ENCODE data around the gene AVP. TPM values are rescaled to one million over a fixed set of nuclear protein-coding genes. Genes with fewer than 3 reads are reported as not detected.
A peak's percentile ranks its signal among the peaks of the same experiment; 100 is the strongest.
"Not testable (repeated sequence)": the region's sequence is repeated elsewhere in the genome, so short reads cannot be mapped to it uniquely, and the experiment has no call there.

The AVP gene
- total RNA-seq, 1 donor from 2014 or later = not detected

- no peaks in the 10 kb centered on the region for H3K9me3 Mint-ChIP-seq
- DNase-seq (ENCODE audit: low spot score in 2 of 2, unreplicated experiment in 2 of 2) = no peak
- H3K27me3 Mint-ChIP-seq (ENCODE audit: low read depth) = peaks cover 63% of the 10 kb centered on the region
- no peaks in the 10 kb centered on the region for H3K36me3 Mint-ChIP-seq
- H3K4me1 Mint-ChIP-seq = peaks cover 3% of the 10 kb centered on the region
- H3K27ac Mint-ChIP-seq = no peak overlapping the region
- TF ChIP-seq CTCF (IDR thresholded peaks at IDR 0.05; ENCODE audit: unreplicated experiment) = no peak
- H3K4me3 Mint-ChIP-seq = no peak overlapping the region
Observed at GRCh38 chr20:3074812-3075211, 9.7 kb downstream of the AVP start.

GRCh38 chr20:3073251-3073643, 11.3 kb downstream of the AVP start:
- not testable (repeated sequence) for H3K4me1 Mint-ChIP-seq; DNase-seq (ENCODE audit: low spot score in 2 of 2, unreplicated experiment in 2 of 2); H3K27ac Mint-ChIP-seq; H3K9me3 Mint-ChIP-seq; H3K4me3 Mint-ChIP-seq; H3K36me3 Mint-ChIP-seq
- peaks cover 51% of the 10 kb centered on the region for H3K27me3 Mint-ChIP-seq (ENCODE audit: low read depth)

GRCh38 chr20:3072530-3073250, 11.8 kb downstream of the AVP start:
- DNase-seq (ENCODE audit: low spot score in 2 of 2, unreplicated experiment in 2 of 2) = no peak
- Mint-ChIP-seq H3K36me3 (no peaks in the 10 kb centered on the region), H3K4me1 (peaks cover 3% of the 10 kb centered on the region), H3K4me3 (peak overlapping the region; percentile 59), H3K27ac (peak overlapping the region; percentile 16), H3K9me3 (no peaks in the 10 kb centered on the region), H3K27me3 (ENCODE audit: low read depth) (peaks cover 46% of the 10 kb centered on the region)
- TF ChIP-seq CTCF (IDR thresholded peaks at IDR 0.05; ENCODE audit: unreplicated experiment) = no peak

GRCh38 chr20:3071610-3072529, 12.7 kb downstream of the AVP start, which contains the start of gene OXT:
Gene OXT, plus strand, starts transcription at chr20:3071620. Its CDS starts 36 bp downstream, at chr20:3071656.
- H3K27ac Mint-ChIP-seq = peak within 1 kb of the TSS; percentile 16
- no peaks in the 10 kb centered on the region for H3K9me3 Mint-ChIP-seq
- peak within 1 kb of the TSS; percentile 59 for H3K4me3 Mint-ChIP-seq
- no peak for DNase-seq (ENCODE audit: low spot score in 2 of 2, unreplicated experiment in 2 of 2)
- peaks cover 47% of the 10 kb centered on the region for H3K27me3 Mint-ChIP-seq (ENCODE audit: low read depth)
- peaks cover 3% of the 10 kb centered on the region for H3K4me1 Mint-ChIP-seq
- no peaks in the 10 kb centered on the region for H3K36me3 Mint-ChIP-seq
- no peak for TF ChIP-seq CTCF (IDR thresholded peaks at IDR 0.05; ENCODE audit: unreplicated experiment)

GRCh38 chr20:3071266-3071609, 13.3 kb downstream of the AVP start:
- DNase-seq (ENCODE audit: low spot score in 2 of 2, unreplicated experiment in 2 of 2) = no peak
- H3K4me1 Mint-ChIP-seq = peaks cover 3% of the 10 kb centered on the region
- H3K27me3 Mint-ChIP-seq (ENCODE audit: low read depth) = peaks cover 44% of the 10 kb centered on the region
- peak overlapping the region; percentile 9 for H3K4me3 Mint-ChIP-seq
- H3K36me3 Mint-ChIP-seq = no peaks in the 10 kb centered on the region
- H3K9me3 Mint-ChIP-seq = no peaks in the 10 kb centered on the region
- TF ChIP-seq CTCF (IDR thresholded peaks at IDR 0.05; ENCODE audit: unreplicated experiment) = no peak
- H3K27ac Mint-ChIP-seq = no peak overlapping the region

GRCh38 chr20:3070725-3071124, 13.8 kb downstream of the AVP start:
- H3K9me3 Mint-ChIP-seq = no peaks in the 10 kb centered on the region
- H3K4me3 Mint-ChIP-seq = peak overlapping the region; percentile 24
- TF ChIP-seq CTCF (IDR thresholded peaks at IDR 0.05; ENCODE audit: unreplicated experiment) = no peak
- no peaks in the 10 kb centered on the region for H3K36me3 Mint-ChIP-seq
- H3K4me1 Mint-ChIP-seq = peaks cover 3% of the 10 kb centered on the region
- H3K27ac Mint-ChIP-seq = no peak overlapping the region
- H3K27me3 Mint-ChIP-seq (ENCODE audit: low read depth) = peaks cover 46% of the 10 kb centered on the region
- no peak for DNase-seq (ENCODE audit: low spot score in 2 of 2, unreplicated experiment in 2 of 2)

All from mesothelial cell of epicardium (in vitro differentiated cells).